Neuronal stem cell (in vitro differentiated cells): ENCODE data around the gene ARHGAP24.

Source experiments
- DNase-seq: peaks from one replicate; pipeline ENCODE4 v3.0.0-alpha.2; 2013; ENCODE audit warnings: low spot score
- H2AFZ ChIP-seq: one replicate; pipeline ENCODE4 v1.6.1; 2013; ENCODE audit warnings: mild to moderate bottlenecking, low read length, inconsistent platforms
- H2AK5ac ChIP-seq: 2 replicates; pipeline ENCODE4 v1.6.1; 2013; ENCODE audit warnings: low read depth, mild to moderate bottlenecking, inconsistent platforms, low read length, moderate library complexity, mixed read lengths
- H2BK120ac ChIP-seq: 2 replicates; pipeline ENCODE4 v1.6.1; 2013; ENCODE audit warnings: low read depth, mild to moderate bottlenecking, inconsistent platforms, low read length, moderate library complexity, mixed read lengths
- H2BK12ac ChIP-seq: one replicate; pipeline ENCODE4 v1.6.1; 2013; ENCODE audit warnings: low read length, inconsistent platforms
- H2BK15ac ChIP-seq: 2 replicates; pipeline ENCODE4 v1.6.1; 2013; ENCODE audit warnings: mild to moderate bottlenecking, low read length, inconsistent platforms, mixed read lengths
- H2BK5ac ChIP-seq: one replicate; pipeline ENCODE4 v1.6.1; 2013; ENCODE audit warnings: inconsistent platforms, mild to moderate bottlenecking, low read length, moderate library complexity
- H3K14ac ChIP-seq: one replicate; pipeline ENCODE4 v1.6.1; 2013; ENCODE audit warnings: low read length, inconsistent platforms
- H3K18ac ChIP-seq: 2 replicates; pipeline ENCODE4 v1.6.1; 2013; ENCODE audit warnings: low read length, inconsistent platforms
- H3K23ac ChIP-seq: 2 replicates; pipeline ENCODE4 v1.6.1; 2013; ENCODE audit warnings: low read depth, mild to moderate bottlenecking, mixed read lengths, low read length, inconsistent platforms; ENCODE audit not compliant: poor library complexity
- H3K27ac ChIP-seq: replicated peaks from 3 replicates; pipeline ENCODE4 v1.5.1; 2013; ENCODE audit warnings: low read length, inconsistent platforms
- H3K27me3 ChIP-seq, 3 experiments: 2 replicates each; pipeline ENCODE4 v1.6.1; 2013; ENCODE audit warnings: low read length in 3 of 3, mild to moderate bottlenecking in 2 of 3, inconsistent platforms in 1 of 3, low read depth in 1 of 3, mixed read lengths in 1 of 3, moderate library complexity in 1 of 3; ENCODE audit not compliant: control insufficient read depth in 3 of 3, insufficient read depth in 3 of 3
- H3K36me3 ChIP-seq, 2 donors: replicated peaks in 1 of 2; 2 replicates each; pipeline ENCODE4 v1.6.1; 2013; ENCODE audit warnings: low read length in 2 of 2; ENCODE audit not compliant: control insufficient read depth in 2 of 2, insufficient read depth in 2 of 2
- H3K4ac ChIP-seq: 2 replicates; pipeline ENCODE4 v1.6.1; 2013; ENCODE audit warnings: inconsistent platforms, mild to moderate bottlenecking, low read length, moderate library complexity
- H3K4me1 ChIP-seq, 2 donors: 1 replicate in 1 of 2; 2 replicates in 1 of 2; pipeline ENCODE4 v1.6.1; 2013; ENCODE audit warnings: low read length in 2 of 2, low read depth in 1 of 2; ENCODE audit not compliant: control insufficient read depth in 2 of 2, insufficient read depth in 1 of 2
- H3K4me2 ChIP-seq: one replicate; pipeline ENCODE4 v1.6.1; 2013; ENCODE audit warnings: mild to moderate bottlenecking, low read length, inconsistent platforms; ENCODE audit not compliant: insufficient read depth, poor library complexity, severe bottlenecking
- H3K4me3 ChIP-seq, 2 donors: 2 replicates each; pipeline ENCODE4 v1.5.1; 2013; ENCODE audit warnings: low read length in 2 of 2, mild to moderate bottlenecking in 2 of 2, inconsistent platforms in 1 of 2, moderate library complexity in 1 of 2
- H3K79me1 ChIP-seq: one replicate; pipeline ENCODE4 v1.6.1; 2013; ENCODE audit warnings: low read depth, mild to moderate bottlenecking, inconsistent platforms, low read length, moderate library complexity
- H3K9ac ChIP-seq: one replicate; pipeline ENCODE4 v1.6.1; 2013; ENCODE audit warnings: mild to moderate bottlenecking, low read depth, low read length, inconsistent platforms; ENCODE audit not compliant: poor library complexity
- H3K9me3 ChIP-seq, 2 donors: replicated peaks in 1 of 2; 2 replicates each; pipeline versions ENCODE3 to v1.6.1; 2013; ENCODE audit warnings: low read length in 2 of 2, mild to moderate bottlenecking in 2 of 2, inconsistent platforms in 1 of 2, low read depth in 1 of 2, mixed read lengths in 1 of 2, moderate library complexity in 1 of 2; ENCODE audit not compliant: control insufficient read depth in 2 of 2, insufficient read depth in 1 of 2
- H4K8ac ChIP-seq: one replicate; pipeline ENCODE4 v1.6.1; 2013; ENCODE audit warnings: low read depth, mild to moderate bottlenecking, inconsistent platforms, low read length, moderate library complexity
- H4K91ac ChIP-seq: one replicate; pipeline ENCODE4 v1.6.1; 2013; ENCODE audit warnings: low read length, low read depth, mild to moderate bottlenecking, inconsistent platforms; ENCODE audit not compliant: poor library complexity
- WGBS, 2 donors: extraction: QIAGEN DNeasy Blood & Tissue Kit; methylation state at CpG; one replicate each; pipeline ENCODE4 v1.1.7; 2013; ENCODE audit warnings: missing lambda C conversion rate in 2 of 2, mixed read lengths in 1 of 2; ENCODE audit not compliant: insufficient read length in 2 of 2, insufficient replicate concordance in 1 of 2; ENCODE audit errors: extremely low coverage in 2 of 2; 5-methylcytosine and 5-hydroxymethylcytosine counted together

Gene ARHGAP24

DNA sequence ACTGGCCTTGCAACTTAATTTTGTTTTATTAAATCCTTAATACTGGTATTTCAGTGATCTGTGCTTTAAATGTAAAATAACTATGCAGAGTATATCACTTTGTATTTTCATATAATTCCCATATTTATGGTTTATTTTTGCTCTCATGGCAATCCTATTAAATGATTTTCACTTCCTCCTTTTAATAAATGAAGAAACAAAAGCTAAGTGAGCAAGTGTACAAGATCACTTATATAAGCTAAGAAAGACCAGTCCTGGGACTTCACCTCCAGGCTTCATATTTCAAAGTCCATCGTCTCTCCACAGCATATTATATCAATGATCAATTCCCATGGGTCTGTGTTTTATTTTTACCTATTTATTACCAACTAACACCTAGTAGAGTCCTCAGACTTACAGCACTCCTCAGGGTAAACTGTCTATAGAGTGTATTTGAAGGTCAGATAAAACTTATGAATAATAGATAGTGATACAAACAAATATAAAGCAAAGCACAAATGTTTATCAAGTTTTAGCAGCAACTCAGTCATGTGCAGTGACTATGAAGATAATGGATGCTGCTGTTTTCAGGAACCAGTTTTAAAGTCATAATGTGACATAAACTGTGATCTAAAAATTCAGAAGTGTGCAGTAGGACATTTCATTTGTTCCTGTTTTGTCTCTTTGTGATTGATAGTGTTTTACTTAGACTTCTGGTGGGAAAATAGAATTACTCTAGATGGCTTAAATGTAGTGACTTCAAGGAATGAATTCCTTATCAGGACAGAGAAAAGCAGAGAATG is 56.8 kb downstream of the ARHGAP24 start:
- H3K36me3 ChIP-seq, result no peaks in the 10 kb centered on the region
- H2BK5ac ChIP-seq, result no peak overlapping the region
- no peak overlapping the region for H2AFZ ChIP-seq
- H3K79me1 ChIP-seq, result no peaks in the 10 kb centered on the region
- H3K18ac ChIP-seq, result no peak overlapping the region
- no peaks in the 10 kb centered on the region for H3K27me3 ChIP-seq
- H3K4me1 ChIP-seq, result no peaks in the 10 kb centered on the region
- WGBS, 2 donors, result no CpG with 5 or more reads among the region's 1 CpG
- no peak overlapping the region for H3K4me2 ChIP-seq
- no peak for DNase-seq
- H3K4me3 ChIP-seq, result no peak overlapping the region
- no peak overlapping the region for H2BK120ac ChIP-seq
- no peak overlapping the region for H4K8ac ChIP-seq
- H2AK5ac ChIP-seq, result no peak overlapping the region
- no peak overlapping the region for H3K9ac ChIP-seq
- no peak overlapping the region for H3K27ac ChIP-seq
- H3K14ac ChIP-seq, result no peak overlapping the region
- H2BK12ac ChIP-seq, result no peak overlapping the region
- H4K91ac ChIP-seq, result no peak overlapping the region
- no peak overlapping the region for H3K23ac ChIP-seq
- no peaks in the 10 kb centered on the region for H3K9me3 ChIP-seq
- no peak overlapping the region for H2BK15ac ChIP-seq
- H3K4ac ChIP-seq, result no peak overlapping the region

DNA sequence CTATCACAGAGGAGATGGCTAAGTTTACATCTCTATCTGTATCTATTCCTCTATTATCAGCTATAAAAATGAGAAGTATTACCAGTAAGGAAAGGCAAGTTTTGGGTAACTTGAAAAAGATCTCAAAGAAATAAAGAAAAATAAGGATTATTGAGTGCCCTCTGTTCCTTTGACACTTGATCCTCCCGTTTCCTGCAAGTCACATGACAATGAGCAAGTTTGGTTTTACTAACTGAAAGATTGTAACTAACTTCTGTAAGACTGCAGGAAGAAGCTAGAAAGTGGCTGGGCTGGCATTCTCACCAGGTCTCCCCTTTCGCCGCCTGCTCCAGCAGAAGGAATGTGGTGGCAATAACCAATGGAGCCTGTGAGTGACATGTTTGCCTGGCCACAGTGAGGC is 59.2 kb downstream of the ARHGAP24 start:
- H3K9me3 ChIP-seq, result no peaks in the 10 kb centered on the region
- no peak for DNase-seq
- H3K36me3 ChIP-seq, result no peaks in the 10 kb centered on the region
- no peaks in the 10 kb centered on the region for H3K79me1 ChIP-seq
- WGBS, 2 donors, result no CpG with 5 or more reads among the region's 3 CpGs
- H4K8ac ChIP-seq, result no peak overlapping the region
- H3K4me2 ChIP-seq, result no peak overlapping the region
- H3K9ac ChIP-seq, result no peak overlapping the region
- H2AK5ac ChIP-seq, result no peak overlapping the region
- no peaks in the 10 kb centered on the region for H3K27me3 ChIP-seq
- H3K4ac ChIP-seq, result no peak overlapping the region
- no peak overlapping the region for H4K91ac ChIP-seq
- H3K23ac ChIP-seq, result no peak overlapping the region
- H3K14ac ChIP-seq, result no peak overlapping the region
- no peak overlapping the region for H2BK12ac ChIP-seq
- no peak overlapping the region for H2BK120ac ChIP-seq
- H3K18ac ChIP-seq, result no peak overlapping the region
- peak overlapping the region; percentile 56 for H2AFZ ChIP-seq
- H3K4me1 ChIP-seq, result no peaks in the 10 kb centered on the region
- no peak overlapping the region for H2BK15ac ChIP-seq
- no peak overlapping the region for H3K4me3 ChIP-seq
- H3K27ac ChIP-seq, result no peak overlapping the region
- no peak overlapping the region for H2BK5ac ChIP-seq

GRCh38 chr4:85543832-85544231 is 68.9 kb downstream of the ARHGAP24 start:
- Histone ChIP-seq H2BK5ac (no peak overlapping the region), H3K9ac (no peak overlapping the region), H2BK15ac (no peak overlapping the region), H3K27me3 (no peaks in the 10 kb centered on the region), H3K4ac (no peak overlapping the region), H3K79me1 (no peaks in the 10 kb centered on the region), H2BK12ac (no peak overlapping the region), H3K14ac (no peak overlapping the region), H2AK5ac (no peak overlapping the region), H3K27ac (no peak overlapping the region), H4K8ac (no peak overlapping the region), H3K4me1 (peaks cover 0 to 3% of the 10 kb centered on the region in 2 donors), H3K9me3 (no peaks in the 10 kb centered on the region), H3K4me3 (no peak overlapping the region), H2AFZ (no peak overlapping the region), H2BK120ac (no peak overlapping the region), H3K36me3 (no peaks in the 10 kb centered on the region), H3K18ac (no peak overlapping the region), H3K4me2 (no peak overlapping the region), H4K91ac (no peak overlapping the region), H3K23ac (no peak overlapping the region)
- DNase-seq, result no peak
- WGBS, 2 donors, result 100% methylated on average over 1 of the region's 1 CpG; no CpG with 5 or more reads in 1 of the 2 donors

DNA sequence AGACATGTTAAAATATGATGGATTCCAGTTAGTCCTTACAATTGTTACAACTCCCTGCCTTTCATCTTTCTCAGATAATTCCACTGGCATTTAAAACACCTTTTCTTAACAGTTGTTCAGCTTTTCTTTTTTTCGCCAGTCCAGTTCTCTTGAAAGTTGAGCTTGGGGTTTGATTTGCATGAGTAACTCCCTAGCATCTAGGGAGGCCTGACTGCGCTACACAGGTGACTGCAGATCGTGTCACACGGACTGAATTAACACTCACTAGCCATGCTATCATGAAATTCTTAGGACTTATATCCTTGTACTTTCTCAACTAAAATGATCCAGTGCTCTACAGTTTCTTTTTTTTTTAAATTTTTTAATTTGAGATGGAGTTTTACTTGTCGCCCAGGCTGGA is 69.8 kb downstream of the ARHGAP24 start:
- Histone ChIP-seq H3K4me3 (no peak overlapping the region), H3K14ac (no peak overlapping the region), H2BK120ac (no peak overlapping the region), H2BK5ac (no peak overlapping the region), H3K9me3 (no peaks in the 10 kb centered on the region), H3K9ac (no peak overlapping the region), H3K23ac (no peak overlapping the region), H4K91ac (no peak overlapping the region), H3K4me1 (peaks cover 0 to 3% of the 10 kb centered on the region in 2 donors), H3K79me1 (no peaks in the 10 kb centered on the region), H2AFZ (no peak overlapping the region), H4K8ac (no peak overlapping the region), H3K4me2 (no peak overlapping the region), H2BK15ac (no peak overlapping the region), H2BK12ac (no peak overlapping the region), H2AK5ac (no peak overlapping the region), H3K4ac (no peak overlapping the region), H3K27ac (no peak overlapping the region), H3K27me3 (no peaks in the 10 kb centered on the region), H3K18ac (no peak overlapping the region), H3K36me3 (no peaks in the 10 kb centered on the region)
- no CpG with 5 or more reads among the region's 5 CpGs for WGBS, 2 donors
- no peak for DNase-seq
